Cardiac fibroblast (primary cell): ENCODE measurements around the gene MYO19.

Experiments used
- DNase-seq, 2 donors: peaks; one replicate each; pipeline versions ENCODE4 v3.0.0 to v3.0.0-alpha.2; 2010; ENCODE audit warnings: low read depth in 2 of 2
- H3K4me3 ChIP-seq, 2 donors: replicated peaks in 1 of 2; 1 replicate in 1 of 2; 2 replicates in 1 of 2; pipeline ENCODE4 v1.5.1; 2011; ENCODE audit warnings: low read depth in 2 of 2, low read length in 2 of 2, mild to moderate bottlenecking in 2 of 2, moderate library complexity in 1 of 2
- CTCF ChIP-seq: IDR thresholded peaks from one replicate; pipeline ENCODE4 v1.5.1; 2011; ENCODE audit warnings: low read depth, mild to moderate bottlenecking, low read length, inconsistent platforms

MYO19 gene

GRCh38 chr17:36507266-36507665 is 27.4 kb downstream of the MYO19 start:
- TF ChIP-seq CTCF: no peak
- H3K4me3 ChIP-seq: no peak overlapping the region
- DNase-seq: no peak

GRCh38 chr17:36506831-36507230 is 27.8 kb downstream of the MYO19 start:
- H3K4me3 ChIP-seq: no peak overlapping the region
- no peak for TF ChIP-seq CTCF
- no peak for DNase-seq

GRCh38 chr17:36506249-36506826 is 28.3 kb downstream of the MYO19 start:
- no peak for TF ChIP-seq CTCF
- DNase-seq: no peak
- no peak overlapping the region for H3K4me3 ChIP-seq

- H3K4me3 ChIP-seq: no peak overlapping the region
- no peak for TF ChIP-seq CTCF
- no peak for DNase-seq
These were observed 29.5 kb downstream of the MYO19 start for GRCh38 chr17:36505171-36505570.

GRCh38 chr17:36504156-36504545 is 30.5 kb downstream of the MYO19 start:
- H3K4me3 ChIP-seq: no peak overlapping the region
- TF ChIP-seq CTCF: no peak
- DNase-seq: no peak

- no peak for DNase-seq
- no peak for TF ChIP-seq CTCF
- no peak overlapping the region for H3K4me3 ChIP-seq
These were observed 31.1 kb downstream of the MYO19 start for GRCh38 chr17:36503456-36504155.
